ENCODE results near the gene ZNF184. TPM values are rescaled to one million over a fixed set of nuclear protein-coding genes. Genes with fewer than 3 reads are reported as not detected.

ZNF184 gene
- total RNA-seq, 2 experiments from 2014 or later: 17.7 to 20.6 TPM

- no peak overlapping the region for H3K4me3 ChIP-seq (ENCODE audit: low read depth, low read length, poor library complexity, severe bottlenecking)
- POLR2A ChIA-PET: interaction anchor here (0.6 kb wide), 1 partner anchor 13 kb away, joined by 3 read pairs; no protein-coding TSS in a partner anchor
- H3K79me2 ChIP-seq (ENCODE audit: insufficient read depth, low read depth, low read length): no peaks in the 10 kb centered on the region
- H3K27ac ChIP-seq (ENCODE audit: low read depth, low read length, poor library complexity, severe bottlenecking): no peak overlapping the region
- BruUV-seq (replicated peaks): no TSS peak
- H3K9me3 ChIP-seq (ENCODE audit: low read length): no peaks in the 10 kb centered on the region
- peaks cover 7% of the 10 kb centered on the region for H3K4me1 ChIP-seq (ENCODE audit: insufficient read depth, low read length, poor library complexity, severe bottlenecking)
- no peak overlapping the region for H3K4me2 ChIP-seq (ENCODE audit: low read length)
- H2AFZ ChIP-seq (ENCODE audit: low read length): no peak overlapping the region
- no peak for TF ChIP-seq EZH2phosphoT487 (IDR thresholded peaks at IDR 0.05; ENCODE audit: borderline replicate concordance, low read depth, low read length)
- TF ChIP-seq, protein P1, sequence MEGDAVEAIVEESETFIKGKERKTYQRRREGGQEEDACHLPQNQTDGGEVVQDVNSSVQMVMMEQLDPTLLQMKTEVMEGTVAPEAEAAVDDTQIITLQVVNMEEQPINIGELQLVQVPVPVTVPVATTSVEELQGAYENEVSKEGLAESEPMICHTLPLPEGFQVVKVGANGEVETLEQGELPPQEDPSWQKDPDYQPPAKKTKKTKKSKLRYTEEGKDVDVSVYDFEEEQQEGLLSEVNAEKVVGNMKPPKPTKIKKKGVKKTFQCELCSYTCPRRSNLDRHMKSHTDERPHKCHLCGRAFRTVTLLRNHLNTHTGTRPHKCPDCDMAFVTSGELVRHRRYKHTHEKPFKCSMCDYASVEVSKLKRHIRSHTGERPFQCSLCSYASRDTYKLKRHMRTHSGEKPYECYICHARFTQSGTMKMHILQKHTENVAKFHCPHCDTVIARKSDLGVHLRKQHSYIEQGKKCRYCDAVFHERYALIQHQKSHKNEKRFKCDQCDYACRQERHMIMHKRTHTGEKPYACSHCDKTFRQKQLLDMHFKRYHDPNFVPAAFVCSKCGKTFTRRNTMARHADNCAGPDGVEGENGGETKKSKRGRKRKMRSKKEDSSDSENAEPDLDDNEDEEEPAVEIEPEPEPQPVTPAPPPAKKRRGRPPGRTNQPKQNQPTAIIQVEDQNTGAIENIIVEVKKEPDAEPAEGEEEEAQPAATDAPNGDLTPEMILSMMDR (conservative IDR thresholded peaks at IDR 0.05; ENCODE audit: low read length): no peak
- CTCF ChIA-PET (ENCODE audit: unreplicated experiment): no interaction called here
- intact Hi-C loops (cut with micrococcal nuclease; ENCODE audit: unreplicated experiment): loop anchor here (5.0 kb wide), 2 partner anchors 38 to 203 kb away; partner anchors contain the start of gene POM121L2
- H3K36me3 ChIP-seq (ENCODE audit: insufficient read depth, low read length): no peaks in the 10 kb centered on the region
- no peaks in the 10 kb centered on the region for H4K20me1 ChIP-seq (ENCODE audit: insufficient read depth, low read length)
- DNase-seq (ENCODE audit: low spot score): no peak
- H3K9me2 ChIP-seq (ENCODE audit: insufficient read depth, low read length): no peaks in the 10 kb centered on the region
Observed at GRCh38 chr6:27514906-27515495, 42.1 kb upstream of the ZNF184 start.

DNA sequence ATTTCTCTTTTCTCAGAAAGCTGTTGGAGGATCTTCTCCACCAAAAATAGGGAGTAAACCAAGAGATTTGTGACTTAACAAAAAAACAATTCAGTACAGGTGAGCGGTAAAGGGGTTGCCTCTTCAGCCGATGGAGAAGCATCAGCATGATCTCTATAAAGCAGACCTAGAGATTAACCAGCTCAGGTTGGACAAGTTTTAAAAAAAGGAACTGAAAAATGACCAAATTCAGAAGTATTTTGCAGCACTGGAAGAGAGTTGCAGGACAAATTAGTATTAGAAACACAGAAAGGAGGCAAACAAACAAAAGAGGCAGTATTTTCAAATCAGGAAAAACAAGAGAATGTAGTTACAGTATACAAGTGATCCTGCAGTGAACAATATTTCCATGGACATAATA is 39.6 kb upstream of the ZNF184 start:
- TF ChIP-seq, protein P1 (conservative IDR thresholded peaks at IDR 0.05; ENCODE audit: low read length): no peak
- TF ChIP-seq EZH2phosphoT487 (IDR thresholded peaks at IDR 0.05; ENCODE audit: borderline replicate concordance, low read depth, low read length): no peak
- Histone ChIP-seq H3K4me3 (ENCODE audit: low read depth, low read length, poor library complexity, severe bottlenecking) (no peak overlapping the region), H3K9me3 (ENCODE audit: low read length) (no peaks in the 10 kb centered on the region), H3K9me2 (ENCODE audit: insufficient read depth, low read length) (no peaks in the 10 kb centered on the region), H4K20me1 (ENCODE audit: insufficient read depth, low read length) (no peaks in the 10 kb centered on the region), H3K79me2 (ENCODE audit: insufficient read depth, low read depth, low read length) (no peaks in the 10 kb centered on the region), H3K36me3 (ENCODE audit: insufficient read depth, low read length) (no peaks in the 10 kb centered on the region), H3K4me1 (ENCODE audit: insufficient read depth, low read length, poor library complexity, severe bottlenecking) (no peaks in the 10 kb centered on the region), H2AFZ (ENCODE audit: low read length) (no peak overlapping the region), H3K27ac (ENCODE audit: low read depth, low read length, poor library complexity, severe bottlenecking) (no peak overlapping the region), H3K4me2 (ENCODE audit: low read length) (no peak overlapping the region)
- intact Hi-C loops (cut with micrococcal nuclease; ENCODE audit: unreplicated experiment): no loop called here
- no peak for DNase-seq (ENCODE audit: low spot score)
- ChIA-PET CTCF (ENCODE audit: unreplicated experiment) (no interaction called here), POLR2A (no interaction called here)
- BruUV-seq (replicated peaks): no TSS peak

All from OCI-LY7 (cell line).